Astrocyte (in vitro differentiated cells and primary cell): ENCODE data around the gene NEK6.

Experiments used
- CTCF ChIP-seq: IDR thresholded peaks from 2 replicates; pipeline ENCODE4 v1.5.1; 2011; ENCODE audit warnings: low read depth, mild to moderate bottlenecking, inconsistent platforms, low read length, moderate library complexity; ENCODE audit not compliant: insufficient read depth
- EZH2 ChIP-seq: IDR thresholded peaks from 2 replicates; pipeline ENCODE4 v1.6.1; 2012; ENCODE audit warnings: mild to moderate bottlenecking, low read length, inconsistent platforms; ENCODE audit not compliant: insufficient read depth

- TF ChIP-seq CTCF (no peak), EZH2 (no peak)
Observed at GRCh38 chr9:124373386-124373785, 115.6 kb downstream of the NEK6 start.
